ENCODE data around the gene FNDC3A.
"Not testable (repeated sequence)": the region's sequence is repeated elsewhere in the genome, so short reads cannot be mapped to it uniquely, and the experiment has no call there.

The FNDC3A gene

GRCh38 chr13:49082653-49083536, 107.2 kb downstream of the FNDC3A start:
- DNase-seq (ENCODE audit: low read depth in 4 of 4, low spot score in 1 of 4) = no peak

GRCh38 chr13:49084961-49085360, 109.2 kb downstream of the FNDC3A start:
- DNase-seq (ENCODE audit: low read depth in 4 of 4, low spot score in 1 of 4) = no peak

GRCh38 chr13:49086722-49087121, 111.0 kb downstream of the FNDC3A start:
- no peak for DNase-seq (ENCODE audit: low read depth in 4 of 4, low spot score in 1 of 4)

- DNase-seq (ENCODE audit: low read depth in 4 of 4, low spot score in 1 of 4) = no peak
These were observed 117.7 kb downstream of the FNDC3A start for GRCh38 chr13:49093376-49093775.

GRCh38 chr13:49097374-49097773, 121.7 kb downstream of the FNDC3A start:
- no peak for DNase-seq (ENCODE audit: low read depth in 4 of 4, low spot score in 1 of 4)

GRCh38 chr13:49098198-49098597, 122.5 kb downstream of the FNDC3A start:
- DNase-seq (ENCODE audit: low read depth in 4 of 4, low spot score in 1 of 4) = no peak

- DNase-seq (ENCODE audit: low read depth in 4 of 4, low spot score in 1 of 4) = no peak
These were observed 123.2 kb downstream of the FNDC3A start for GRCh38 chr13:49098771-49099512.

GRCh38 chr13:49099513-49099877, 123.8 kb downstream of the FNDC3A start:
- DNase-seq (ENCODE audit: low read depth in 4 of 4, low spot score in 1 of 4) = no peak

- DNase-seq (ENCODE audit: low read depth in 4 of 4, low spot score in 1 of 4) = no peak
These were observed 125.2 kb downstream of the FNDC3A start for GRCh38 chr13:49100637-49101570.

GRCh38 chr13:49108196-49108595, 132.5 kb downstream of the FNDC3A start:
- no peak for DNase-seq (ENCODE audit: low read depth in 4 of 4, low spot score in 1 of 4)

GRCh38 chr13:49110122-49110912, 134.6 kb downstream of the FNDC3A start:
- DNase-seq (ENCODE audit: low read depth in 4 of 4, low spot score in 1 of 4) = peak; percentile 21 to 59 (median 44)

- no peak for DNase-seq (ENCODE audit: low read depth in 4 of 4, low spot score in 1 of 4)
These were observed 135.1 kb downstream of the FNDC3A start for GRCh38 chr13:49110913-49111170.

GRCh38 chr13:49112782-49113525, 137.2 kb downstream of the FNDC3A start:
- DNase-seq (ENCODE audit: low read depth in 4 of 4, low spot score in 1 of 4) = no peak

- DNase-seq (ENCODE audit: low read depth in 4 of 4, low spot score in 1 of 4) = no peak
These were observed 138.0 kb downstream of the FNDC3A start for GRCh38 chr13:49113526-49114286.

GRCh38 chr13:49116873-49117272, 141.2 kb downstream of the FNDC3A start:
- DNase-seq (ENCODE audit: low read depth in 4 of 4, low spot score in 1 of 4) = no peak

GRCh38 chr13:49118455-49118854, 142.7 kb downstream of the FNDC3A start:
- not testable (repeated sequence) for DNase-seq (ENCODE audit: low read depth in 4 of 4, low spot score in 1 of 4)

- DNase-seq (ENCODE audit: low read depth in 4 of 4, low spot score in 1 of 4) = no peak
These were observed 149.1 kb downstream of the FNDC3A start for GRCh38 chr13:49124693-49125304.

GRCh38 chr13:49125964-49126524, 150.3 kb downstream of the FNDC3A start:
- no peak for DNase-seq (ENCODE audit: low read depth in 4 of 4, low spot score in 1 of 4)

Data from stimulated activated CD4-positive, alpha-beta T cell treated with anti-CD3 and anti-CD28 coated beads, Interleukin-1b, Interleukin-23, amount 100 ng/mL, for 24 hours (primary cell).